B cell (primary cell): ENCODE results near the gene PRKAG2.

Source experiments
- CTCF ChIP-seq: fragments of 200-600 bp; IDR thresholded peaks from one replicate; pipeline ENCODE4 v1.8.0; 2022; ENCODE audit warnings: antibody characterized with exemption, mild to moderate bottlenecking
- EZH2 ChIP-seq: IDR thresholded peaks from 2 replicates; pipeline ENCODE4 v1.6.1; 2012; ENCODE audit warnings: borderline replicate concordance, low read depth, mild to moderate bottlenecking, moderate library complexity, low read length; ENCODE audit not compliant: insufficient read depth, poor library complexity, severe bottlenecking

DNA sequence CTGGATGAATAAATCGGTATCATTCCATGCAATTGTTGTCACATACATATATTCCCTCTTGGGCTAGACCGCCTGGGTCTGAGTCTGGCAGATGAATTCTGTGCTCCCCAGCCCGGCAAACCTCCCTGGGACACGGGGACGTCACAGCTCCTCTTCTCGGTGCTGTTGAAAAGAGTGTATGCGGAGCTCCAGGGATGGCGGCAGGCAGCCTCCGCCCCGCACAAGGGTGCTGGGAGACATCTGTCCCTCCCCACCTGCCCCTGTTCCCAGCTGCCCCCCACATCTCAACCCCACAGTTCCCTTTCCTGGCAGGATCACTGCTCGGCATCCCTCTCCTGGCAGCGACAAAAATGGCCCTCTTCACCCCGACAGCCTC, 32.1 kb downstream of the PRKAG2 start:
- TF ChIP-seq CTCF (no peak), EZH2 (no peak)
